NB4 (cell line): ENCODE results near the gene NPAS3.

Experiments
- DNase-seq: peaks from one replicate; pipeline ENCODE4 v3.0.0; 2010; ENCODE audit warnings: low read depth
- H3K4me3 ChIP-seq: one replicate; pipeline ENCODE4 v1.5.1; 2011; ENCODE audit warnings: mild to moderate bottlenecking, low read depth, low read length, moderate library complexity
- MYC ChIP-seq: IDR thresholded peaks from 2 replicates; pipeline ENCODE4 v1.6.1; 2011; ENCODE audit warnings: low read depth, low read length
- POLR2A ChIP-seq: IDR thresholded peaks from 2 replicates; pipeline ENCODE4 v1.6.1; 2011; ENCODE audit warnings: mild to moderate bottlenecking; ENCODE audit not compliant: insufficient read length; ENCODE audit errors: extremely low read depth
- TF ChIP-seq, protein P1 (sequence below): IDR thresholded peaks from one replicate; pipeline ENCODE4 v1.5.1; 2012; ENCODE audit warnings: low read depth, low read length
- TF ChIP-seq, protein P2 (sequence below): IDR thresholded peaks from 2 replicates; pipeline ENCODE4 v1.6.1; 2011; ENCODE audit warnings: low read depth, low read length

NPAS3 gene

DNA sequence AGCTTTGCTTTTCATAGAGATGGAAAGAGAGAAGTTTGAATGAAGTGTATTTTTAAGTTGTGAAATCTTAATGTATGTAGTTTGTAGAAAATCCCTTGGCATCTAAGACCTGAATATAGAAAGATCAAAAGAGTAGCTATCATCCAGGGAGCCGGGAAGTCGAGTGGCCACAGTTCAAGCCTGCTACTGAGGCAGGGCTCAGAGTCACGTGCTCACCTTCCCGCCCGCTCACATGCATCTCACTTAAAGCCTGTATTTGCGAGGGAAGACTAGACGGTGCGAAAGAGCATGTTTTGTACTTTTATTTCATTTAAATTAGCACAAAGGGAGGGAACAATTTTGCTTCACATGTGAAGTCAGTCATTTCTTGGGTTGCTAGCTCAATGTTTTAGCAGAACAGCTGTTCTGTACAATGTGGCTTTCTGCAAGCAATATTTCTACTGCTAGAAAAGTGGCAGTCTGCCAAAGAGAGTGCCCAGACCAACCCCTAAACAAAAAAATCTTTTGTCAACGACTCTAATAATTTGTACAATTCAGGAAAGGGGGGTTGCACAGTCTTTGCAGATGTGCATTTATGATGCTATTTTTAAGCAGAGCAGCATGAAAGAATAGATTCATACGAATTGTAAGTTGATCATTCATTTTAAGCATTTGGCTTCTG lies 290.7 kb downstream of the NPAS3 start:
- TF ChIP-seq, protein P1, sequence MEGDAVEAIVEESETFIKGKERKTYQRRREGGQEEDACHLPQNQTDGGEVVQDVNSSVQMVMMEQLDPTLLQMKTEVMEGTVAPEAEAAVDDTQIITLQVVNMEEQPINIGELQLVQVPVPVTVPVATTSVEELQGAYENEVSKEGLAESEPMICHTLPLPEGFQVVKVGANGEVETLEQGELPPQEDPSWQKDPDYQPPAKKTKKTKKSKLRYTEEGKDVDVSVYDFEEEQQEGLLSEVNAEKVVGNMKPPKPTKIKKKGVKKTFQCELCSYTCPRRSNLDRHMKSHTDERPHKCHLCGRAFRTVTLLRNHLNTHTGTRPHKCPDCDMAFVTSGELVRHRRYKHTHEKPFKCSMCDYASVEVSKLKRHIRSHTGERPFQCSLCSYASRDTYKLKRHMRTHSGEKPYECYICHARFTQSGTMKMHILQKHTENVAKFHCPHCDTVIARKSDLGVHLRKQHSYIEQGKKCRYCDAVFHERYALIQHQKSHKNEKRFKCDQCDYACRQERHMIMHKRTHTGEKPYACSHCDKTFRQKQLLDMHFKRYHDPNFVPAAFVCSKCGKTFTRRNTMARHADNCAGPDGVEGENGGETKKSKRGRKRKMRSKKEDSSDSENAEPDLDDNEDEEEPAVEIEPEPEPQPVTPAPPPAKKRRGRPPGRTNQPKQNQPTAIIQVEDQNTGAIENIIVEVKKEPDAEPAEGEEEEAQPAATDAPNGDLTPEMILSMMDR, result no peak
- TF ChIP-seq, protein P2, sequence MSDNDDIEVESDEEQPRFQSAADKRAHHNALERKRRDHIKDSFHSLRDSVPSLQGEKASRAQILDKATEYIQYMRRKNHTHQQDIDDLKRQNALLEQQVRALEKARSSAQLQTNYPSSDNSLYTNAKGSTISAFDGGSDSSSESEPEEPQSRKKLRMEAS, result no peak
- TF ChIP-seq POLR2A (no peak), MYC (no peak)
- H3K4me3 ChIP-seq, result no peak overlapping the region
- DNase-seq, result no peak

DNA sequence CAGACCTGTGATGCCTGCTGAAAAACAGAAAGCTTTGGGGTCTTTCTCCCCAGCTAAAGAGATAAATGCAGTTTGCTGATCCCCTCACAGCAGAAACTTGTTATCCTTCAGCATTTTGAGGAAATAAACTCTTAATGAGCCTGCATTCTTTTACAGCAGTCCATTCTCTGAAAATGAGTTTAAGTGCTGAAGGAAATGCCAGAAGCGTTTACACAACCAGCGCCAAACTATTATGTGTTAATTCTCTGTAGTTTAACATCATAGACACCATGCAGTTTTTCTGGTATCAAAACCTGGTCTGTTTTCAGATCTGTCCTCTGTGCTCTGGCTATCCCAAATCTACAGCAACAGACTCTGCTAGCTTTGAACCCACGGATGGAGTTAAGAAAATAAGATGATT lies 291.3 kb downstream of the NPAS3 start:
- DNase-seq, result no peak
- TF ChIP-seq, protein P2, result no peak
- TF ChIP-seq, protein P1, result no peak
- TF ChIP-seq POLR2A (no peak), MYC (no peak)
- H3K4me3 ChIP-seq, result no peak overlapping the region

DNA sequence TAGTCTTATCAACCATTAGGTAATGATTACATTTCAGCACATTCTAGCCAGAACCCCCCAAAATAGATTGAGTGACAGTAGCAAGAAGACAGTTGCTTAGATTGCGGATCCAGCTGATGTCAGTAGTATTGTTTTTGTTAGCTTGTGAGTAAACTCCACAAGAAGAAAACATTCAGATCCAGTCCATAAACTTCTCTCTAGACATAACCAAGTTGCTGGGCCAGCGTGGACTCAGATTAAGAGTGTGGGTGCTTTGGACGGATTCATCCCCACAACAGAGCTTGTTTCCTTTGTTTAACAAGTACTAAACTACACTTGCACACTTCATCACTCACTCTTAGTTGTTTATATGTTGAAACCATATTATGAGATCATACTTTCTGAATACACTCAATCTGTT lies 293.4 kb downstream of the NPAS3 start:
- no peak for DNase-seq
- TF ChIP-seq POLR2A, result no peak
- TF ChIP-seq, protein P2, result no peak
- TF ChIP-seq, protein P1, result no peak
- TF ChIP-seq MYC, result no peak
- no peak overlapping the region for H3K4me3 ChIP-seq

DNA sequence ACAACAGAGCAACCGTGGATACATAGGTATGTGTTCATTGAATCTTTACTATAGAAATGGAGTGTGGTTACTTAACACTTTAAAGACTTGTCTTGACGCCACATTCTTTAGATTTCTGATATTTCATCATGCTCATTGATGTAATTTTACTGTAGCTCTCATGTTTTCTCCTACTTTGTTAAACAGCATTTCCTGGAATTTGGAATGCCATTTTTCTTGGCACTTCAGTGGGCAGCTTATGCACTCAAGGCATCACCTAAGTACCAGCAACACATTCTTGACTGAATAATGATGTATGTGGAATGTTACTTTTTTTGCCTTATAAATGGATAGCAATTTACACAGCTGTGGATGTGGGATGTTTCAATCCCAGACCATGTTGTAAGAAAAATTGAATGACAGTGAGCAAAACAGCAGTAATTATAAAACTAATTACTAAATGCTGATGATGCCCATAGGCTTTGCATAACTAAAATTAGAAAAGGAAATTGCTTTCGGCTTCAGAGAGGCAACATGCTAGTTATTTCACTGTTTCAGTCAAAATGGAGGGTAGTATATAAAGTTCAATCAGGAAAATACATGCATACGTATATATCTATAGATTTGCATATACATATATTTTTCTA lies 298.5 kb downstream of the NPAS3 start:
- DNase-seq, result no peak
- TF ChIP-seq POLR2A (no peak), MYC (no peak)
- TF ChIP-seq, protein P2, result no peak
- TF ChIP-seq, protein P1, result no peak
- no peak overlapping the region for H3K4me3 ChIP-seq

DNA sequence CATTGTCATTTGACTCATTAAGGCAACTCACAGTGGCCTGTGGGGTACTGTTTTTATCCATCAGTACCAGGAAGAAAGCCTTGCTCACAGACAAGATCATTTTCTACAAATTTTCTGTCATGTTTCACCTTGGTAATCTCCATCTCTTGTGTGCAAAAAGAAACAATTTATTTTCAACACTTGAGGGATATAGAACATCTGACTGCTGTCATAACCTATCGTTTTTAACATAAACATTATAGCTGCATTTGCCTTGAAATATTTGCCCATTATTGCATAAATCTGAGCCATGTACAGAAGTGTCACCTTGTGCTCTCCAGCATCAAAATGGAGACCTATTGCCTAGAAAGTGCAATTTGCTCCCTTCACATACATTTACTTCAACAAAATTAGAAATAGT lies 300.8 kb downstream of the NPAS3 start:
- no peak for TF ChIP-seq MYC
- TF ChIP-seq, protein P1, result no peak
- TF ChIP-seq, protein P2, result no peak
- TF ChIP-seq POLR2A, result no peak
- no peak for DNase-seq
- H3K4me3 ChIP-seq, result no peak overlapping the region
